BLaER1 treated with 17β-estradiol and CSF1 and Interleukin-3, amounts not matched to agents 10 nM and 100 nM (cell line): Measurements from ENCODE around the gene APOM.
A peak's percentile ranks its signal among the peaks of the same experiment; 100 is the strongest.

Experiments used
- H3K27ac ChIP-seq, 11 experiments: shearing (Covaris generic); formaldehyde crosslinking; 2 replicates each; pipeline ENCODE4 v1.8.1; 2022
- H3K27me3 ChIP-seq, 11 experiments: shearing (Covaris generic); formaldehyde crosslinking; 2 replicates each; pipeline ENCODE4 v1.8.1; 2022
- H3K36me3 ChIP-seq, 11 experiments: shearing (Covaris generic); formaldehyde crosslinking; 2 replicates each; pipeline ENCODE4 v1.8.1; 2022
- H3K4me1 ChIP-seq, 10 experiments: shearing (Covaris generic); formaldehyde crosslinking; 2 replicates each; pipeline ENCODE4 v1.8.1; 2022
- H3K4me2 ChIP-seq, 11 experiments: shearing (Covaris generic); formaldehyde crosslinking; 2 replicates each; pipeline ENCODE4 v1.8.1; 2022
- H3K4me3 ChIP-seq, 10 experiments: shearing (Covaris generic); formaldehyde crosslinking; 2 replicates each; pipeline ENCODE4 v1.8.1; 2022
- H3K9ac ChIP-seq, 11 experiments: shearing (Covaris generic); formaldehyde crosslinking; 2 replicates each; pipeline ENCODE4 v1.8.1; 2022
- H3K9me3 ChIP-seq, 11 experiments: shearing (Covaris generic); formaldehyde crosslinking; replicated peaks in 1 of 11; 2 replicates each; pipeline ENCODE4 v1.8.1; 2022
- H4K20me1 ChIP-seq, 11 experiments: shearing (Covaris generic); formaldehyde crosslinking; 2 replicates each; pipeline ENCODE4 v1.8.1; 2022
- Cebpa-rat ChIP-seq, 11 experiments: shearing (Covaris generic); IDR thresholded peaks; 2 replicates each; pipeline ENCODE4 v1.8.1; 2022

The APOM gene

GRCh38 chr6:31627690-31628287, 27.9 kb upstream of the APOM start:
- peaks cover 65 to 100% (median 100%) of the 10 kb centered on the region in 11 experiments; a peak in 21 of 22 replicates for H4K20me1 ChIP-seq

GRCh38 chr6:31629014-31629413, 26.7 kb upstream of the APOM start:
- peaks cover 64 to 100% (median 99%) of the 10 kb centered on the region in 11 experiments; a peak in 21 of 22 replicates for H4K20me1 ChIP-seq
- peaks cover 0 to 3% (median 0%) of the 10 kb centered on the region in 10 experiments; a peak in 1 of 20 replicates for H3K4me1 ChIP-seq
- no peak overlapping the region for H3K9ac ChIP-seq
- TF ChIP-seq Cebpa-rat (IDR thresholded peaks at IDR 0.05) = no peak
- no peak overlapping the region for H3K27ac ChIP-seq
- H3K36me3 ChIP-seq = peaks cover 100% of the 10 kb centered on the region in 11 experiments
- H3K4me2 ChIP-seq = no peak overlapping the region
- no peaks in the 10 kb centered on the region for H3K9me3 ChIP-seq
- H3K27me3 ChIP-seq = no peaks in the 10 kb centered on the region
- no peak overlapping the region for H3K4me3 ChIP-seq

More at GRCh38 chr6:31627690-31628287, 27.9 kb upstream of the APOM start:
- TF ChIP-seq Cebpa-rat (IDR thresholded peaks at IDR 0.05) = no peak
- Histone ChIP-seq H3K27me3 (no peaks in the 10 kb centered on the region), H3K27ac (no peak overlapping the region), H3K9ac (peak overlapping the region in 1 of 11 experiments; percentile 9; a peak in 1 of 22 replicates), H3K4me2 (no peak overlapping the region), H3K36me3 (peaks cover 95 to 100% (median 100%) of the 10 kb centered on the region in 11 experiments), H3K9me3 (no peaks in the 10 kb centered on the region), H3K4me3 (no peak overlapping the region), H3K4me1 (peaks cover 0 to 15% (median 3%) of the 10 kb centered on the region in 10 experiments; a peak in 17 of 20 replicates)

- Histone ChIP-seq H3K4me1 (no peaks in the 10 kb centered on the region), H4K20me1 (peaks cover 63 to 100% (median 99%) of the 10 kb centered on the region in 11 experiments; a peak in 21 of 22 replicates)
These were observed 25.3 kb upstream of the APOM start for GRCh38 chr6:31630177-31630934.

GRCh38 chr6:31631209-31631608, 24.5 kb upstream of the APOM start:
- TF ChIP-seq Cebpa-rat (IDR thresholded peaks at IDR 0.05) = no peak
- no peaks in the 10 kb centered on the region for H3K4me1 ChIP-seq
- no peaks in the 10 kb centered on the region for H3K9me3 ChIP-seq
- no peak overlapping the region for H3K4me2 ChIP-seq
- no peak overlapping the region for H3K27ac ChIP-seq
- peak overlapping the region in 3 of 11 experiments; percentile 15 to 29 (median 22); a peak in 2 of 22 replicates for H3K9ac ChIP-seq
- H3K27me3 ChIP-seq = no peaks in the 10 kb centered on the region
- H3K4me3 ChIP-seq = no peak overlapping the region
- peaks cover 100% of the 10 kb centered on the region in 11 experiments for H3K36me3 ChIP-seq
- H4K20me1 ChIP-seq = peaks cover 66 to 100% (median 99%) of the 10 kb centered on the region in 11 experiments; a peak in 21 of 22 replicates

More at GRCh38 chr6:31630177-31630934, 25.3 kb upstream of the APOM start:
- Histone ChIP-seq H3K9ac (peak overlapping the region in 2 of 11 experiments; percentile 15 to 29; a peak in 2 of 22 replicates), H3K9me3 (no peaks in the 10 kb centered on the region), H3K27me3 (no peaks in the 10 kb centered on the region), H3K4me2 (no peak overlapping the region), H3K27ac (no peak overlapping the region), H3K4me3 (no peak overlapping the region), H3K36me3 (peaks cover 100% of the 10 kb centered on the region in 11 experiments)
- no peak for TF ChIP-seq Cebpa-rat (IDR thresholded peaks at IDR 0.05)

- H3K4me2 ChIP-seq = no peak overlapping the region
- H3K9ac ChIP-seq = peak overlapping the region in 6 of 11 experiments; percentile 1 to 48 (median 34); a peak in 6 of 22 replicates
- no peak overlapping the region; a peak in 1 of 22 replicates for H3K27ac ChIP-seq
- H3K4me1 ChIP-seq = peaks cover 0 to 4% (median 0%) of the 10 kb centered on the region in 10 experiments; a peak in 2 of 20 replicates
- no peaks in the 10 kb centered on the region for H3K9me3 ChIP-seq
- no peaks in the 10 kb centered on the region for H3K27me3 ChIP-seq
- TF ChIP-seq Cebpa-rat (IDR thresholded peaks at IDR 0.05) = no peak
- peaks cover 67 to 100% (median 99%) of the 10 kb centered on the region in 11 experiments; a peak in 21 of 22 replicates for H4K20me1 ChIP-seq
- H3K4me3 ChIP-seq = no peak overlapping the region
- H3K36me3 ChIP-seq = peaks cover 100% of the 10 kb centered on the region in 11 experiments
These were observed 23.9 kb upstream of the APOM start for GRCh38 chr6:31631681-31632278.

GRCh38 chr6:31632279-31632946, 23.3 kb upstream of the APOM start:
- Histone ChIP-seq H3K4me3 (no peak overlapping the region), H3K36me3 (peaks cover 100% of the 10 kb centered on the region in 11 experiments), H3K4me2 (no peak overlapping the region), H3K27ac (no peak overlapping the region; a peak in 2 of 22 replicates), H3K4me1 (peaks cover 0 to 10% (median 0%) of the 10 kb centered on the region in 10 experiments; a peak in 3 of 20 replicates), H3K9ac (peak overlapping the region in 7 of 11 experiments; percentile 1 to 48 (median 30); a peak in 8 of 22 replicates), H4K20me1 (peaks cover 72 to 100% (median 98%) of the 10 kb centered on the region in 11 experiments; a peak in 21 of 22 replicates), H3K27me3 (no peaks in the 10 kb centered on the region), H3K9me3 (no peaks in the 10 kb centered on the region)
- no peak for TF ChIP-seq Cebpa-rat (IDR thresholded peaks at IDR 0.05)

- no peak overlapping the region for H3K27ac ChIP-seq
- H3K4me3 ChIP-seq = no peak overlapping the region
- no peaks in the 10 kb centered on the region for H3K9me3 ChIP-seq
- H3K36me3 ChIP-seq = peaks cover 98 to 99% (median 98%) of the 10 kb centered on the region in 11 experiments
- TF ChIP-seq Cebpa-rat (IDR thresholded peaks at IDR 0.05) = no peak
- peaks cover 61 to 98% (median 96%) of the 10 kb centered on the region in 11 experiments; a peak in 21 of 22 replicates for H4K20me1 ChIP-seq
- H3K4me1 ChIP-seq = peaks cover 0 to 10% (median 0%) of the 10 kb centered on the region in 10 experiments; a peak in 3 of 20 replicates
- no peak overlapping the region for H3K4me2 ChIP-seq
- H3K9ac ChIP-seq = peak overlapping the region in 5 of 11 experiments; percentile 1 to 41 (median 15); a peak in 4 of 22 replicates
- H3K27me3 ChIP-seq = no peaks in the 10 kb centered on the region
These were observed 22.2 kb upstream of the APOM start for GRCh38 chr6:31633447-31633846.

- Histone ChIP-seq H3K4me3 (no peak overlapping the region), H3K9ac (peak overlapping the region in 7 of 11 experiments; percentile 8 to 41 (median 20); a peak in 4 of 22 replicates), H3K4me2 (no peak overlapping the region), H3K9me3 (no peaks in the 10 kb centered on the region), H3K36me3 (peaks cover 98 to 99% (median 98%) of the 10 kb centered on the region in 11 experiments), H3K4me1 (peaks cover 1 to 10% (median 3%) of the 10 kb centered on the region in 10 experiments; a peak in 12 of 20 replicates), H3K27me3 (no peaks in the 10 kb centered on the region), H3K27ac (no peak overlapping the region), H4K20me1 (peaks cover 59 to 98% (median 95%) of the 10 kb centered on the region in 11 experiments; a peak in 21 of 22 replicates)
- TF ChIP-seq Cebpa-rat (IDR thresholded peaks at IDR 0.05) = no peak
These were observed 21.6 kb upstream of the APOM start for GRCh38 chr6:31634131-31634530.
